ENCODE data around the gene NEK7. TPM values are rescaled to one million over a fixed set of nuclear protein-coding genes. Genes with fewer than 3 reads are reported as not detected.

Gene NEK7
- total and polyA plus RNA-seq, 2 donors, result 48.0 to 196 TPM

DNA sequence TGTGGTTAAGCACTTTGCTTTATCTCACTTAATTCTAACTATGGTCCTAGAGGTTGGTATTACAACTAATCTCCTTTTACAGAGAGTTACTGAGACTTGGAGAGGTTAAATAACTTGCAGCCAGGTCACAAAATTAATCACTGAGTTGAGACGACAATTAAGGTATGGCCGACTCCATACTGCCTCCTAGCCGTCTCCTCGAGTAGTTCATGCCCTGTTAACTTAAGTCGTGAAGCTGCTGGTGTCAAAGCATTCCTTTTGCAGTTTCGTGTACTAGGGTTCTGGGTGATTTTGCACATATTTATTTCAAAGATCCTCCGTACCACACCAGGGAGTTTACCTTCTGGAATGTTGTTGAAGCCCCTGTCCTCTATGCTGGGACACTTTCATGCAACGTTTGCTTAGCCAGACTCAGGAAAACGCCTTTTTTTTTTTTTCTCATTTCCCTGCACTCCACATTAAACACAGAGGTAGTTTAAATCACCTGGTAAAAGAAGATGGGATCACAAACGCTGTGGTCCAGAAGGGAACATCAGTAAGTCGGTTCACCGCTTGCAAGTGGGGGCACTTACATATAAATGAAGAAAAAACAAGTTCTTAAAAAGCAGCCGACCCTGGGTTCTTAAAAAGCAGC, 570 bp upstream of the NEK7 start:
- Histone ChIP-seq H3K4me3 (ENCODE audit: low read depth, low read length) (peak overlapping the region; percentile 94), H3K4me1 (ENCODE audit: insufficient read depth) (no peaks in the 10 kb centered on the region), H3K27ac (ENCODE audit: low read depth) (peak overlapping the region; percentile 88), H3K36me3 (ENCODE audit: insufficient read depth) (no peaks in the 10 kb centered on the region)
- no peak for DNase-seq (ENCODE audit: extremely low spot score)
- WGBS, result 1% methylated on average over 13 of the region's 13 CpGs

DNA sequence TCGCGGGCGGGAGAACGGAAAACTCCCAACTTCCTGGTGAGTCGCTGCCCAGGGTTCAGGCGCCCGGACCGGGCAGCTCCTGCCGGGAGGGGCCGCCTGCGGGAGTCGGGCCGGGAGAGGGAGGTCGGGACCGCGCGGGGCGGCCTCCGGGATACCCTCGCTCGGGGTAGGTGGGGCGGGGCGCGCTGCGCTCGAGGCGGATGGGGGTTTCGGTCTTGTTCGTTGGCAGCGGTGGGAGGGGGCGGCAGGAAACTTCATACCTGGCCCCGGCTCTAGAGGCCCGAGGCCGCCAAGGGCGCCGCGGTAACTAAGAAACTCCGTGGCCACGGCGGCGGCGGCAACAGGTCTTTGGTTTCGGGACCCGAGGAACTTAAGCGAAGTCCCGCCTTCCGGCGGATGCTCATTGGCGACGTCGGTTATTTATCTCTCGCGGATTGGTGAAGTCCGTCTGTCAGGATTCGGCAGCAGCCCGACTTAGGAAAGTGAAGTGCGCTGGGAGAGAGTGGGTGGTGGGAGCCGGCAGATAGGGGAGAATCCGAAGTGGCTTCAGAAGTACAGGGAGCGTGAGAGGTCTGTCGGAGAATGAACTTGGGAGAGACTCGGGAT, 546 bp downstream of the NEK7 start:
- H3K4me3 ChIP-seq (ENCODE audit: low read depth, low read length), result peak overlapping the region; percentile 94
- no peaks in the 10 kb centered on the region for H3K4me1 ChIP-seq (ENCODE audit: insufficient read depth)
- no peaks in the 10 kb centered on the region for H3K36me3 ChIP-seq (ENCODE audit: insufficient read depth)
- under 1% methylated on average over 62 of the region's 62 CpGs for whole genome bisulfite sequencing
- peak overlapping the region; percentile 99 for H3K27ac ChIP-seq (ENCODE audit: low read depth)
- DNase-seq (ENCODE audit: extremely low spot score), result peak; percentile 89

DNA sequence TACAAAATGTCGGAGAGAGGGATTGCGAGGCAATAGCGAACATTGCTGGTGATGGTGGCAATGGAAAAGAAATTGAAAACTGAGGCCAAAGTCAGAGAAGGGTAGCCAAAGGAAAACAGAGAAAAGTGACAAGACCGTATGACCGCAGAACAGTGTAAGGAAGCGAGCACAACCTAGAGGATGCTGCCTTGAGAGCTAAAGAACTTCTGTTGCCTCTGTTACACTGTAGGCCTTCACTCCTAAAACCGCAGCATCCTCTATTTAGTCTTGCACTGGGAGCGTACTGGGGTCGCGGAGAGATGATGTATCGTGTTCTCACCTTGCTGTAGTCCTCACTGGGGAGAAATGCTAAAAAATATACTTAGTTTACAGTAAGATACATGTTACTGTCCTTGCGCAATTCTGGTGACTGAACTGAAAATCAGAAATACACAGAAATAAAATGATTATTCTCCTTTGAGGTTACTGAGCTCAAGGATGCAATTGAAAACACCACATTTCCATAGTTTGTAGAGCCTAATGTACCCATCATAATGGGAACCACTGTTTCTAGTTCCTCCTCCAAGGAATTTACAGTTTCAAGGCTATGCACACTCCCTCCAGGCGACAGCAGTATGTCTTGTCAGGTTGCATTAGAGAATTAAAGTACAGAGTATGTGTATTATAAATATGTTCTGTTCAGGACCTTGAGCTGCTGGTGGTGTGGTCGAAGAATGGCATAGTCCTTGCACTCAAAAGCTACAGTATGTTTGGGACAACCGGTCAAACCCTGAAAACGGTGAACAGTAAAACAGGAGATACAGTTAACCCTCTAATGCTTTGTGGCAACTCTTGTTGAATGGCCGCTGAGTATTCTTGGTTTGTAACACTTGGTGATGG, 1.3 kb downstream of the NEK7 start:
- peak overlapping the region; percentile 77 for H3K27ac ChIP-seq (ENCODE audit: low read depth)
- H3K4me1 ChIP-seq (ENCODE audit: insufficient read depth), result no peaks in the 10 kb centered on the region
- WGBS, result 6% methylated on average over 17 of the region's 17 CpGs
- no peak for DNase-seq (ENCODE audit: extremely low spot score)
- peak overlapping the region; percentile 94 for H3K4me3 ChIP-seq (ENCODE audit: low read depth, low read length)
- no peaks in the 10 kb centered on the region for H3K36me3 ChIP-seq (ENCODE audit: insufficient read depth)

DNA sequence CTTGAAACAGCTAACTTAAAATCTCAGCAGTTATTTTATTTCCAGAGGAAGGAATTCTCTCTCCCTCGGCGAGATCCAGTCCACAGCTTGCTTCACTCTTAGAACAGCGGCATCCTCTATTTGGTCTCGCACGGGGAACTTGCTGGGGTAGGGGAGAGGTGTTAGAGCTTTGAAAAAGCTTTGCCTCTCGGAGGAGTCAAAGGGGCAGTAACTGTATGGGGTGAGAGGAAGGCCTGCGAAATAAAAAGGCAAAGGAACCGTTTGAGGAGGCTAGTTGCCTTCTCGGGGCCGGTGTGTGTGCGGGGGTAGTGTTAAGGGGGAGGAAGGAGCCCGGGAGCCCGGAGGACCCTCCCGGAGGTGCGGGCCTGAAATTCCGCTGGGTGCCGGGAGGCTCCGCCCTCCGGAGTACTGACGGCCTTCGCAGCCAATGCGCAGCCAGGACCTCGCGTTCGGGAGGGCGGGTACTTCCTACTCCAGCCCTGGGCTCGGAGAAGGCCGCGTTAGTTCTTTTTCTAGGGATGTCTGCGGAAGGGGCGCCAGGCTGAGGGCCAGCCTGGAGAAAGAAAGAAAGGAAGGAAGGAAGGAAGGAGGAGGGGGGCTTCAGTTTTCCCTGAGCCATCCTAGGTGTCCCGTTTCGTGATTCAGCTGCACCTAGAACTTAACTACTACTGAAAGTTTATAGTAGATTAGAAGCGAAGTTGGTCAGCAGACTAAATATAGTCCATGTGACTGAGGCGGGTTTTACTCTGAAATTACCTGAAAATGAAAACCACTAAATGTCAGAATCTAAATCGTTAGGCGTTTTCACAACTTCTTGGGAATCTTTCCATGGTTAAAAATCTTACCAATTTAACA, 2.2 kb downstream of the NEK7 start:
- no peaks in the 10 kb centered on the region for H3K4me1 ChIP-seq (ENCODE audit: insufficient read depth)
- under 1% methylated on average over 37 of the region's 37 CpGs for WGBS
- H3K36me3 ChIP-seq (ENCODE audit: insufficient read depth), result no peaks in the 10 kb centered on the region
- peak overlapping the region; percentile 84 for H3K27ac ChIP-seq (ENCODE audit: low read depth)
- DNase-seq (ENCODE audit: extremely low spot score), result peak; percentile 79
- peak overlapping the region; percentile 94 for H3K4me3 ChIP-seq (ENCODE audit: low read depth, low read length)

DNA sequence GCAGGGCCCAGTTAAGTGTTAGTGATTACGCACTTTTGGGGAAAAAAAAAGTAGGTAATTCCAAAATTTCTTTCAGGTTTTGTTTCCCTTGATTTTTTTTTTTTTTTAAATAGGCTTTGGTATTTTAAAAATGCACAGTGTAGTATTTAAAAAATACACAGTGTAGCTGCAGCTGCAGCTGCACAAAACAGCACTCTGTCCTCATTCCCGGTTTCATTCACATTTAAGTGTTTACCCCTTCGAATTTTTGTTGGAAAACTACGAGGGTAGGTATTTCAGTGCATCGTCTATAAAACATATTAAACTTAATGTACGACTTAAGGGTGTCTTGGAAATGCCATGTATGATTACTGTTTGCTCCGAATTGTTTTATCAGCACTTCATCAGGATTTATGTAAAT, 3.4 kb downstream of the NEK7 start:
- H3K4me1 ChIP-seq (ENCODE audit: insufficient read depth), result no peaks in the 10 kb centered on the region
- no peak for DNase-seq (ENCODE audit: extremely low spot score)
- H3K4me3 ChIP-seq (ENCODE audit: low read depth, low read length), result no peak overlapping the region
- no peak overlapping the region for H3K27ac ChIP-seq (ENCODE audit: low read depth)
- no peaks in the 10 kb centered on the region for H3K36me3 ChIP-seq (ENCODE audit: insufficient read depth)
- WGBS, result 40% methylated on average over 7 of the region's 7 CpGs

DNA sequence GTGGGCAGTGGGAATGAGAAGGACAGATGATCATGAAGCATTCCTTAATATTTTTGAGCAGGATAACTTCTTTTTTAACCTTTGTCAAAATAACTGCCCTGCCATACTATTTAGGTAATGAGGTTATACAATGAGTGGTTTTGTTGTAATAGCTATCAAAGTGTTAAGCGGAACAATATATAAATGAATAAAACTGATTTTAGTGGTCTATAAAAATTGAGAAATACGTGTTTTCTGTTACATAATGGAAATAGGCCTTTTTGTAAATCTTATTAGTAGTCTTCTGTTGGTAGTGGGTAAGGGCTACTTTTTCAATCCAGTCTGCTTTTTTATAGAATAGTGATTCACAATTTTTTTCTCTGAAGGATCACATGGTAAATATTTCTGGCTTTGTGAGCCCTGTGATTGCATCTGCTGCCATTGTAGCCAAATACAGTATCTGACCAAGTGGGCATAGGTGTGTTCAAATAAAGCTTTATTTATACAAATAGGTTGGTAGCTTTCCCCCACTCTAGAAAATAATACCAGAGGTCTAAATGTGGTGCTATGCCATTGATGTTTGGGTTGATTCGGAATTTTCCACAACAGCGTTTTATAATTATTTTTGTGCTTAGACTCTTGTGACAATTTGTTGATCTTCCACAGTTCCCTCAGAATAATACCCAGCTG, 4.3 kb downstream of the NEK7 start:
- H3K4me3 ChIP-seq (ENCODE audit: low read depth, low read length), result no peak overlapping the region
- no peak for DNase-seq (ENCODE audit: extremely low spot score)
- 97% methylated on average over 4 of the region's 4 CpGs for WGBS
- H3K36me3 ChIP-seq (ENCODE audit: insufficient read depth), result no peaks in the 10 kb centered on the region
- no peaks in the 10 kb centered on the region for H3K4me1 ChIP-seq (ENCODE audit: insufficient read depth)
- no peak overlapping the region for H3K27ac ChIP-seq (ENCODE audit: low read depth)

DNA sequence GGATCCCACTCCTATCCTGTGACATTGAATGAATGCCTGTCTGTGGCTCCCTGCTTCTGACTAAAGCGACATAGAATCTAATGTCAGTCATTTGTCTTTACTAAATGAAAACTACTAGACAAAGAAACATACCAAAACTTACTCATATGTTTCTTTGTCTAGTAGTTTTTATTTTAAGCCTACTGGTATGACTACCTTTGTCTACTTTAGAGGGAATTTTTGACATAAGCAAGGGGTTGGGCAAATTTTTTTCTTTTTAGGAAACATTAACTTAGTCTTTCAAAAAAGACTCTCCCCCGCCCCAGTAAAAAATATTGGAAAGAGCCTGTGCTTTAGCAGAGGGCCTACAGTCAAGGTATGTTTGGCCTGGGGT, 4.9 kb downstream of the NEK7 start:
- Histone ChIP-seq H3K36me3 (ENCODE audit: insufficient read depth) (no peaks in the 10 kb centered on the region), H3K27ac (ENCODE audit: low read depth) (no peak overlapping the region), H3K4me1 (ENCODE audit: insufficient read depth) (no peaks in the 10 kb centered on the region), H3K4me3 (ENCODE audit: low read depth, low read length) (no peak overlapping the region)
- 98% methylated on average over 2 of the region's 2 CpGs for WGBS
- no peak for DNase-seq (ENCODE audit: extremely low spot score)

DNA sequence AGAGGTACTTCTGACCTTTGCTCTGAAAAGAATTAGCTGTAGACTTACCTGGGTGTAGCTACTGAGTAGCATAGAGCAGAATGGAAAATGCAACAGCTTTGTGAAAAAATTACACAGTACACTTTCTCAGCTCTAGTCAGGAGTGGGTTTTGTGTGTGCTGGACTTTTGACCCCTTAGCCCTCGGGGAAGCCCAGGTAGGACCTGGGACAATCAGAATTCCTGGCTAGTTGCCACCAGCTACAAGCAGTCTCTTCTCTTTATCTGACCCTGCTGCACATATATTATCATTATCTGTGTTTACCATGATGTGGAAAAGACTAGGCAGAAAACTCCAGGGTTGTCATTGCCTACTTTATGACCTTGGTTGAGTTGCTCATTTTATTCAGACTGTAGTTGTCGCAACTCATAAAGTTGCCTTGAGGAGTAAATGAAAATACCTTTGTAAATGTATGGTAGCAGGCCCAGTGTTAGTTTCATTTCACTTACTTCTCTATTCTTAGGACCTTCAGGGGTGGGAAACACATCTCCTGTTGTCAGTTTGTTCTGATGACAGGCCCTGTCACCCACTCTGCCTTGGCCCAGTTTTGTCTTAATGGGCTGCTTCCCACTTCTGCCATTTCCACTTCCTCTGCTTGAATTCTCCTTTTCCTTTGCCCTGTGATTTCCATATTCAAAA, 5.4 kb downstream of the NEK7 start:
- no peak overlapping the region for H3K27ac ChIP-seq (ENCODE audit: low read depth)
- H3K4me1 ChIP-seq (ENCODE audit: insufficient read depth), result no peaks in the 10 kb centered on the region
- WGBS, result 73% methylated on average over 2 of the region's 2 CpGs
- DNase-seq (ENCODE audit: extremely low spot score), result no peak
- no peak overlapping the region for H3K4me3 ChIP-seq (ENCODE audit: low read depth, low read length)
- no peaks in the 10 kb centered on the region for H3K36me3 ChIP-seq (ENCODE audit: insufficient read depth)

DNA sequence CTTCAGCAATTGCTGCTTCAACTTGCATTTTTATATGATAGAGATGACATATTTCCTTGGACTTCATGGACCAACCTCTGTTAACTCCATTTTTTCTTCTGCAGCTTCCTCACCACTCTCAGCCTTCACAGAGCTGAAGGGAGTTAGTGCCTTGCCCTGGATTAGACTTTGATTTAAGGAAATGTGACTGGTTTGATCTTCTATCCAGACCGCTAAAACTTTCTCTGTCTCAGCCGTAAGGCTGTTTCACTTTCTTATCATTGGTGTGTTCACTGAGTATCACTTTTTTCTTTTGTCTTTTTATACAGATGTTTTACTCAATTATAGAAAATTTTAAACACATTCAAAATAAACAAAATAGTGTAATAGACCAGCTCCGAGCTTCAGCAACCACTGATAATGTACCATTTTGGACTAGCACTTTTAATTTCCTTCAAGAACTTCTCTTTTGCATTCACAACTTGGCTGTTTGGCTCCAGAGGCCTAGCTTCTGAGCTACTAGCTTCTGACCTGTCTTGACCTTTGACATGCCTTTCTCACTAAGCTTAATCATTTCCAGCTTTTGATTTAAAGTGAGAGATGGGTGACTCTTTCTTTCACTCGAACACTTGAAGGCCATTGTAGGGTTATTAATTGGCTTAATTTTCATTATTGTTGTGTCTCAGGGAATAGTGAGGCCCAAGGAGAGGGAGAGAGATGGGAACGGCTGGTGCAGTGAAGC, 9.3 kb downstream of the NEK7 start:
- Histone ChIP-seq H3K36me3 (ENCODE audit: insufficient read depth) (no peaks in the 10 kb centered on the region), H3K4me1 (ENCODE audit: insufficient read depth) (peaks cover 5% of the 10 kb centered on the region), H3K27ac (ENCODE audit: low read depth) (no peak overlapping the region), H3K4me3 (ENCODE audit: low read depth, low read length) (no peak overlapping the region)
- DNase-seq (ENCODE audit: extremely low spot score), result no peak
- 85% methylated on average over 5 of the region's 5 CpGs for WGBS

DNA sequence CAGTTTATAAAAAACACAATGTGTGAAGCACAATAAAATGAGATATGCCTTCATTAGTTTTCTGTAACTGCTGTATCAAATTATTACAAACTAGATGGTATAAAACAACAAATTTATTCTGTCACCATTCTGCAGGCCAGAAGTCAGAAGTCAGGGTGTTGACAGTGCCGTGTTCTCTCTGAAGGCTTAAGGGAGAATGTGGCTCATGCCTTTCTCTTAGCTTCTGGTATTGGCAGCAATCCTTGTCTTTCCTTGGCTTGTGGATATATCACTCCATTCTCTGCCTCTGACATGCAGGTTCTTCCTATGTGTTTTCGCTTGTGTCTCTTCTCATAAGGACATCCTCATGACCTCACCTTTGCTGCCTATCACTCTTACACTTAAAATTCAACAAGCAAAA, 10.1 kb downstream of the NEK7 start:
- no peak overlapping the region for H3K27ac ChIP-seq (ENCODE audit: low read depth)
- no peak for DNase-seq (ENCODE audit: extremely low spot score)
- 85% methylated on average over 2 of the region's 2 CpGs for WGBS
- H3K4me3 ChIP-seq (ENCODE audit: low read depth, low read length), result no peak overlapping the region
- no peaks in the 10 kb centered on the region for H3K36me3 ChIP-seq (ENCODE audit: insufficient read depth)
- H3K4me1 ChIP-seq (ENCODE audit: insufficient read depth), result peaks cover 5% of the 10 kb centered on the region

DNA sequence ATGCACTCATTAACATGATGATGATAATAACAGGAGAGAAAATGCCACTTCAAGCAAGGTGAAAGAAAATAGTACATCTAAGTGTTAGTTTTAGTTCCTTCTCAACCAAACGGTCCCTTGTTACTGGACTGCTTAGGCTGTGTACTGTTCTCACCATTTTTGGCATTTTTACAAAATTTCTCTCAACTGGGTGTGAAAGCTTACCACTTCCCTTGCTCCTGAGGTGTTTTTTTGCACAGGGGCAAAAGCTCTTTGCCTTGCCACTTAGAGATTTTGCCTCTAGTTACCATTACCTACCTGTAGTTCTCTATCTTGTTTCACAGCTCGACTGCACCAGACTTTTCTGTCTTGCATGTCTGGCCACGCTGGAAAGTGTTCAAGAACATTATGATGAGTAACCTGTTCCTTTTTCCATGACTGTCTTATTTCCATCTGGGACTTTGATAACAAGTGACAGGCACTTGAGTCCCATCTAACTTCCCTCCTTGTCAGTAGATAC, 10.7 kb downstream of the NEK7 start:
- 42% methylated on average over 3 of the region's 3 CpGs for WGBS
- no peak overlapping the region for H3K27ac ChIP-seq (ENCODE audit: low read depth)
- no peak overlapping the region for H3K4me3 ChIP-seq (ENCODE audit: low read depth, low read length)
- peaks cover 5% of the 10 kb centered on the region for H3K4me1 ChIP-seq (ENCODE audit: insufficient read depth)
- no peaks in the 10 kb centered on the region for H3K36me3 ChIP-seq (ENCODE audit: insufficient read depth)
- no peak for DNase-seq (ENCODE audit: extremely low spot score)

DNA sequence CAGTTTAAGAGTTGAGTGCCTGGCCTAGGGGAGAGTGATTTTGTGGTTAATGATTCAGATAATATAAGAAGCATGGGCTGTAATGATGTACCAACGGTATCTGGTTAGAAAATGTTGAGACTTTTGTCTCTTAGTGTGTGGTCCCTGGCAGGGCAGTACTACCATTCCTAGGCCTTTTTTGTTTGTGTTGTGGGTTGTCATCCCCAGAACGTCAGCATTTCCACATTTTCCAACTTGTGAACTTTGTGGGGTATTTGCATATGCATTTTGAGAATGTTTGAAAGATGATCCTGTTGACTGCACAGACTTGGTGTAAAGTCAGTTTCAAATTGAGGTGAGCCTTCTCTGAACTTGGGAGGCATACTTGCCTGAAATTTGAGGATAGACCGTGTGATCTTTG, 11.4 kb downstream of the NEK7 start:
- H3K4me3 ChIP-seq (ENCODE audit: low read depth, low read length), result no peak overlapping the region
- H3K36me3 ChIP-seq (ENCODE audit: insufficient read depth), result no peaks in the 10 kb centered on the region
- H3K4me1 ChIP-seq (ENCODE audit: insufficient read depth), result peaks cover 5% of the 10 kb centered on the region
- no peak for DNase-seq (ENCODE audit: extremely low spot score)
- WGBS, result 63% methylated on average over 3 of the region's 3 CpGs
- H3K27ac ChIP-seq (ENCODE audit: low read depth), result no peak overlapping the region
